ENCODE results near the gene YAP1. TPM values are rescaled to one million over a fixed set of nuclear protein-coding genes. Genes with fewer than 3 reads are reported as not detected.
A peak's percentile ranks its signal among the peaks of the same experiment; 100 is the strongest.

The YAP1 gene
- total and polyA plus RNA-seq, 2 donors (not counting 1 experiment from before 2014, with no cell fraction given): 116 to 169 TPM

GRCh38 chr11:102254047-102254446 lies 143.8 kb downstream of the YAP1 start:
- H3K4me1 ChIP-seq (ENCODE audit: control insufficient read depth, extremely low read depth, insufficient read depth, low read length): peaks cover 5% of the 10 kb centered on the region
- no peak overlapping the region for H2AFZ ChIP-seq (ENCODE audit: low read length)
- H4K20me1 ChIP-seq (ENCODE audit: control insufficient read depth, extremely low read depth, insufficient read depth, low read length): no peaks in the 10 kb centered on the region
- H3K27me3 ChIP-seq (ENCODE audit: control insufficient read depth, insufficient read depth, low read length): no peaks in the 10 kb centered on the region
- no peaks in the 10 kb centered on the region for H3K36me3 ChIP-seq (ENCODE audit: control insufficient read depth, insufficient read depth, low read length)
- H3K4me2 ChIP-seq (ENCODE audit: extremely low read depth, insufficient read depth, low read length): no peak overlapping the region
- no peak for TF ChIP-seq EZH2 (IDR thresholded peaks at IDR 0.05; ENCODE audit: low read length, missing control alignments)
- TF ChIP-seq CTCF (conservative IDR thresholded peaks at IDR 0.05 in 1 of 2, IDR thresholded peaks at IDR 0.05 in 1 of 2; ENCODE audit: low read depth in 1 of 2, low read length in 2 of 2): peak in 1 of 2 donors; percentile 23
- no peak overlapping the region for H3K4me3 ChIP-seq (replicated peaks in 1 of 4; ENCODE audit: control extremely low read depth in 1 of 4, insufficient read depth in 1 of 4, low read depth in 3 of 4, low read length in 4 of 4)
- no peaks in the 10 kb centered on the region for H3K9me3 ChIP-seq (ENCODE audit: control insufficient read depth, insufficient read depth, low read depth, low read length)
- no peaks in the 10 kb centered on the region for H3K79me2 ChIP-seq (ENCODE audit: control insufficient read depth, insufficient read depth, low read length)
- H3K27ac ChIP-seq (ENCODE audit: insufficient read depth, low read length): no peak overlapping the region
- DNase-seq (ENCODE audit: low read depth in 2 of 2): no peak
- no peak overlapping the region for H3K9ac ChIP-seq (ENCODE audit: insufficient read depth, low read length)

- H4K20me1 ChIP-seq (ENCODE audit: control insufficient read depth, extremely low read depth, insufficient read depth, low read length): no peaks in the 10 kb centered on the region
- H3K4me1 ChIP-seq (ENCODE audit: control insufficient read depth, extremely low read depth, insufficient read depth, low read length): peaks cover 5% of the 10 kb centered on the region
- no peak for TF ChIP-seq EZH2 (IDR thresholded peaks at IDR 0.05; ENCODE audit: low read length, missing control alignments)
- TF ChIP-seq CTCF (conservative IDR thresholded peaks at IDR 0.05 in 1 of 2, IDR thresholded peaks at IDR 0.05 in 1 of 2; ENCODE audit: low read depth in 1 of 2, low read length in 2 of 2): no peak
- H3K27ac ChIP-seq (ENCODE audit: insufficient read depth, low read length): no peak overlapping the region
- peak; percentile 55 to 90 for DNase-seq (ENCODE audit: low read depth in 2 of 2)
- H2AFZ ChIP-seq (ENCODE audit: low read length): no peak overlapping the region
- no peak overlapping the region for H3K4me2 ChIP-seq (ENCODE audit: extremely low read depth, insufficient read depth, low read length)
- no peaks in the 10 kb centered on the region for H3K79me2 ChIP-seq (ENCODE audit: control insufficient read depth, insufficient read depth, low read length)
- no peaks in the 10 kb centered on the region for H3K27me3 ChIP-seq (ENCODE audit: control insufficient read depth, insufficient read depth, low read length)
- H3K9ac ChIP-seq (ENCODE audit: insufficient read depth, low read length): no peak overlapping the region
- no peaks in the 10 kb centered on the region for H3K9me3 ChIP-seq (ENCODE audit: control insufficient read depth, insufficient read depth, low read depth, low read length)
- no peaks in the 10 kb centered on the region for H3K36me3 ChIP-seq (ENCODE audit: control insufficient read depth, insufficient read depth, low read length)
- H3K4me3 ChIP-seq (replicated peaks in 1 of 4; ENCODE audit: control extremely low read depth in 1 of 4, insufficient read depth in 1 of 4, low read depth in 3 of 4, low read length in 4 of 4): no peak overlapping the region
Observed at GRCh38 chr11:102256251-102256650, 146.0 kb downstream of the YAP1 start.

GRCh38 chr11:102260241-102260640 lies 150.0 kb downstream of the YAP1 start:
- Histone ChIP-seq H3K27me3 (ENCODE audit: control insufficient read depth, insufficient read depth, low read length) (no peaks in the 10 kb centered on the region), H3K9ac (ENCODE audit: insufficient read depth, low read length) (no peak overlapping the region), H3K9me3 (ENCODE audit: control insufficient read depth, insufficient read depth, low read depth, low read length) (no peaks in the 10 kb centered on the region), H3K27ac (ENCODE audit: insufficient read depth, low read length) (no peak overlapping the region), H4K20me1 (ENCODE audit: control insufficient read depth, extremely low read depth, insufficient read depth, low read length) (no peaks in the 10 kb centered on the region), H2AFZ (ENCODE audit: low read length) (no peak overlapping the region), H3K4me1 (ENCODE audit: control insufficient read depth, extremely low read depth, insufficient read depth, low read length) (peaks cover 2% of the 10 kb centered on the region), H3K4me3 (replicated peaks in 1 of 4; ENCODE audit: control extremely low read depth in 1 of 4, insufficient read depth in 1 of 4, low read depth in 3 of 4, low read length in 4 of 4) (no peak overlapping the region), H3K4me2 (ENCODE audit: extremely low read depth, insufficient read depth, low read length) (no peak overlapping the region), H3K79me2 (ENCODE audit: control insufficient read depth, insufficient read depth, low read length) (no peaks in the 10 kb centered on the region), H3K36me3 (ENCODE audit: control insufficient read depth, insufficient read depth, low read length) (no peaks in the 10 kb centered on the region)
- TF ChIP-seq EZH2 (IDR thresholded peaks at IDR 0.05; ENCODE audit: low read length, missing control alignments): no peak
- TF ChIP-seq CTCF (conservative IDR thresholded peaks at IDR 0.05 in 1 of 2, IDR thresholded peaks at IDR 0.05 in 1 of 2; ENCODE audit: low read depth in 1 of 2, low read length in 2 of 2): no peak
- DNase-seq (ENCODE audit: low read depth in 2 of 2): peak in 1 of 2 donors; percentile 85
